ENCODE results near the gene KRTAP3-3.

Gene KRTAP3-3

DNA sequence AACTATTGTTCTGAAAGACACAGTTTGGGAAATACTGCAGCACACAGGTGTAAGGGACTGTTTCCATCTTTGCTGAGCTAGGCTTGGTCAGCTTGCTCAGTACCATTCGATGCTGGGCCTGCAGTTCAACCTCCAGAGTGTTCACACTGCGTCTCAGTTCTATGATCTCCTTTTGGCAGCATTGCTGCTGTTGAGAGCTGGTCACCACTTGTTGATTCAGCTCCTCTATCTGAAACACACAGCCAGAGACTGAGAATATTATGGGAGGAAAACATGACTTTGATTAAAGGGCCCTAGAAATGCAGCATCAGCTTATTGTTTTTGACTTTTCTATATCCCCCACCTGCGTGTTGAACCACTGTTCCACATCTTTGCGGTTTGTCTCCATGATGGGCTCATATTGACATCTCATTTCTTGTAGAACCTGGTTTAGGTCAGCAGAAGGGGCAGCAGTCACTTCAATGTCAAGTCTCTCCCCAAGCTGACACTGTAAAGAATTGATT lies 31.9 kb downstream of the KRTAP3-3 start:
- peak; percentile 63 for FAIRE-seq
- DNase-seq (ENCODE audit: insufficient read length, low spot score), result no peak

DNA sequence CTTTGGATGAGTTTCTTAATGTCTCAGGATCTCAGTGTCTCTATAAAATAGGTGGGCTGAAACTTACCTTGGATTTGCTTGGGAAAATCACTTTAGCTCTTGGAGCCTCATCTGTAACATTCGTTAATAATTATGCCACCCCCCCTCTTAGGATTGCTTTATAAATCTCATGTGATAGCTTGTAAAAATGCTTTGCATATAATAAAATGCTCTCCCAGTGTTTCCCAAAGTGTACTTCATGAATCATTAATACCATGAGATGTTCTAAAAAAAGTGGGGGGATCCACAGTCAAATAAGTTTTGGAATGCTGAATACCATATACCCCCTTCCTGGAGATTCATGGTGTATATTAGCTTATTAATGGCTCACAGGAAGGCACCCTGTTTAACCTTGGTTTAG lies 32.4 kb downstream of the KRTAP3-3 start:
- FAIRE-seq (no peak), DNase-seq (ENCODE audit: insufficient read length, low spot score) (no peak)

DNA sequence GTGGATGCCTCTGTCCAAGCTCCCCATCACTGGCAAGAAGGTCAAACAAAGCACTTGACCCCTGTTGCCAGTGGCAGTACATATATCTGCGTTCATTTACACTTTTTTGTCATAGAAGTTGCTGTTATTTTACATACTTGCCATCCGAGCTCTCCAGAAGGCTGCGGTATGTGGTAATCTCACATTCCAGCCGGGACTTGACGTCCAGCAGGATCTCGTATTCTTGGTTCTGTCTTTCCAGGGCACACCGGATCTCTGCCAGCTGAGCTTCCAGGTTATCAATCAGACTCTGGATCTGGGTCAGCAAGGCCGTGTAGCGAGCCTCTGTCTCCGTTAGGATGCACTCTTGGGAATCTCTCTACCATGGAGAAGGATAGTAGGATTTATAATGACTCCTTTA lies 33.8 kb downstream of the KRTAP3-3 start:
- DNase-seq (ENCODE audit: insufficient read length, low spot score) (no peak), FAIRE-seq (peak; percentile 36)

DNA sequence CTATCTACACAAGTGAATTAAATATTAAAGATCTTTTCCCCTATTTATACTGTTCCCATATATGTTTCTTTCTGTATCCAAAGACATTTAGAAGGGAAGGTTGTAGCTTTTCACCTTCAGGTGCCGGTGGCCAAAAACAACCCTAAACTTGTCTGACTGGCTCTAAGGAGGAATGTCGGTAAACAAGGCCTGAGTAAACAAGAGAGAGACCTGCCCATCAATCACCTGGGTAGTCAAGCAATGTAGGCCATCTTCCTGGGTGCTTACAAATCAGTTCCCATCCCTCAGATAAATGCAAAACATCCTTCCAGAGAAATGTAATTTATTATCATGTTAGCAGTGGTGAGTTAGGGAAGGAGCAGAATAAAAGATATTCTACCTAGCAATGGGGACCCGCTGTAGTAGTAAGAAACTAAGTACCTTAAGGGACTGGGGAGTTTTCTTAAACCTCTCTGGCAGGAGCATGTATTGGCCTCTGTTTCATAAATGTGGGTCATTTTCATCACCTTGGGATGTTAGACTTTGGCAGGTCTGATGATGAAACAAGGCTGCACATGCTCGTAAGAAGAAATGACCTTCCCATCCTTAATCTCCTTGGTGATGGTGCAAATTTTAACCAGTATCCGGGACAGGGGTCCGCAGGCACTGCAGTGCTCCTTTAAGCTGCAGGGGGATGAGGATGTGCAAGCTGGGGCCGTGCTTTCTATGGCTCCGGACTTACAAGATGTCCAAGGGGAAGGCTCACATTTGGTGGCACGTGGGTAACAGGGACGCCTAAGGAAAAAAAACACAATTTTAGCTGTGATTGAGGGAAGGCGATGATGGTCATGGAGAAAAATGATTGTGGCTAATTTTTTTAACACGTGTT lies 35.6 kb downstream of the KRTAP3-3 start:
- FAIRE-seq, result no peak
- no peak for DNase-seq (ENCODE audit: insufficient read length, low spot score)

DNA sequence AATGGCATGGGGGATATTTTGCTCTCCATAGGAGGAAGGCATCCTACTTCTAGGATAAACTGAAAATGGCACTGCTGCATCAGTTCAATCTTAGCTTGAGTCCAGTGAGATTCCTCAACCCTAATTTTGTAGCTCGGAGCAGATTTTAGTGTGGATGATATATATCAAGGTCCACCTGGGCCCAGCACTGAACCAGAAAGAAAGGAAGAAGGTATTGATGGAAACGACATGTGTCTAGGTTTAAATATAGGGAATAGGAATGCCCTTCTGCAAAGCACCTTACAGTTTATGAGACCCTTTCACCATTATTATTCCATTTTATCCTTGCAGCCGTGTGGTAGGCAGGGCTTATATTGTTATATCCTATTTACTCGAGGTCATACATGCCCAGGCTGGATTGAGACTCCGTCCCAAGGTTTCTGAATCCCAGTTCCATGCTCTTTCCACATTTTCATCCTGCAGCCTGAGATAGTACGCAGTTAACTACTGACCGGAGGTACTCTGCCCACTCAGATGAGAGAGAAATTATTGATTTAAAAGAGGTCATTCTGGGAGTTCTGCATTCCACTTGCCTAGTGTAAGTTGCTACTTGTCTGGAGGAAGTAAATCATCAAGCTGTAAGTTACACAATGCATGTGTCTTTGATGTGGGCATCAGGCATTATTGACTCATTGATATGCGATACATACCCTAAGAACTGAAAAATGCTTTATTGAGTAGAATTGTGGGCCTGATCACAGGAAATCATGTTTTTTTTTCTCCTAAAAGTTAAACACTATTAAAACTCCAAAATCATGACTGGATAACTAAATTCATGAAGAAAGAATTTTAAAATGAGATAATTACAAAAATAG lies 37.3 kb downstream of the KRTAP3-3 start:
- FAIRE-seq (peak; percentile 96), DNase-seq (ENCODE audit: insufficient read length, low spot score) (peak; percentile 83)

DNA sequence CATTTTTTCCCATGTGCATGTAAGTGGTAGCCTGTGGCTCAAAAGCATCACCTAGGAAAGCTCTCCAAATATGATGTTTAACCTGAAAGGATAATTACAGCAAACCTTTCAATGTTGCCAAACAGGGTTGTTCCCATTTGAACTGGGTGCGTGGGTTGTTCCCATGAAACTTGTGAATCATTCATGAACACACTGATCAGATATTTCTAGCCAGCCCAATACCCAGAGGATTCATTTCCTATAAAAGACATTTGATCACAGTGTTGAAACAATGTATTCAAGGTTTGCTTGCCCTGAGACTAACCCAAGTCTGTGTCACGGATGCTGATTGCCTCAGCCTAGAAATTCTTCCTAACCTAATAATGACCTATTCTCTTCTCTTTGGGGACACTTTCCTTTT lies 40.1 kb downstream of the KRTAP3-3 start:
- peak; percentile 43 for DNase-seq (ENCODE audit: insufficient read length, low spot score)
- FAIRE-seq, result peak; percentile 79

DNA sequence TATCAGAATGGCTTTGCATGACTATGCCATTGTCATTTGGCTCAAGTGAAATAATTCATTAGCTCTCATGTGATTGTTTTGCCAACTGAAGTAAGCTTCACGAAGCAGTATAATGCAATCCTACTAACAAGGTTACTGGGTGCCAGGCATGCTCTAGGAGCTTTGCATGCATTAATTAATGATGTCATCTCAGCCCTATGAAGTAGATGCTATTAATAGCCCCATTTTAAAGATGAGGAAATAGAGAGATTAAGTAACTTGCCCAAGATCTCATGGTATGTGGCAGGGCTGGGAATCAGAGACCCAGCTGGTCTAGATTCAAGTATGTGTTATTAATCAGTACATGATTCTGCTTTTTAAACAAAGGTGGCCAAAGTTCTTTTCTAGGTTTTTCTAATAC lies 41.3 kb downstream of the KRTAP3-3 start:
- DNase-seq (ENCODE audit: insufficient read length, low spot score) (no peak), FAIRE-seq (peak; percentile 26)

DNA sequence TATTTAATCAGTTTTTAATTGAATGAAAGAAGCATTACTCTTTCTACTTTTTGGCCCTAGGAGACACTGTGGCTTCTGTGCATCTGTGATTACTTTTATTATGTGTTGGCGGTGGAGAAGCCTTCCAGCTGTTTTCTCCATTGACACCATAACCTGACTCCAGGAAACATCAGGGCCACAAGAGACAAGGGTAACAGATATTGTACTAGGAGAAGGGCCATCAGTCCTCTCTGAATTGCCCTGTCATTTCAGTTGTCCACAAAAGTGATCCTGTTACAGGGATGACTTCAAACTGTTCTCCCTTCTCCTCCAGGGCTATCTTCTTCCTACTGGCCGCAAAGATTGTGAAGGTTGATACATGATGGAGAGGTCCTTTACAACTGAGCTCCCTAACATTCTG lies 41.8 kb downstream of the KRTAP3-3 start:
- FAIRE-seq (no peak), DNase-seq (ENCODE audit: insufficient read length, low spot score) (no peak)

DNA sequence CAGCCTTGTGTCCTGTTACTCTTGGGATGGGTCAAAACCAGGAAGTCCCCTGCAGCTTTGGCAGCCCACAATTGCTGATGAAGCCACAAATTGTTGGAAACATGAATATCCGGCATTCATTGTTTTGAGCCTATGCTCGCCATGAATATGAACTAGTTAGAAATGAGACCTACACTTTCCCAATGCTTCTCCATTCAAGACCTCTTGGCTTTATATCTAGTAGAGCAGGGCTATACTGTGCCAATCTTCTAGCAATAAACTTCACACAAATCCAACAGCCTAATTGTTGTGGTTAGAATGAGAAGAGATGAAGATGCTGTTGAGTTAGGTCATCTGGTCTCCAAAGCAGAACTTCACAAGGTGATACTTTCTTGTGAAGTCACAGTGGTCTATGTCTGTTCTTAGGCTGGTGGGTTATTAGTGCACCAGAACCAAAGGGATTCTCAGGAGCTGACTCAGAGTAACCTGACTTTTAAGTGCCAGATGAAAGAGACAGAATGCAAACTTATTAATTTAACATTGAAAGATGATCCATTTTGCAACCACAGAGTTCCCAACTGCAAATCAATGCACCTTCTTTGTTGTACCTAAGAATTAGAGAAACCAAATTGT lies 42.8 kb downstream of the KRTAP3-3 start:
- no peak for DNase-seq (ENCODE audit: insufficient read length, low spot score)
- peak; percentile 62 for FAIRE-seq

DNA sequence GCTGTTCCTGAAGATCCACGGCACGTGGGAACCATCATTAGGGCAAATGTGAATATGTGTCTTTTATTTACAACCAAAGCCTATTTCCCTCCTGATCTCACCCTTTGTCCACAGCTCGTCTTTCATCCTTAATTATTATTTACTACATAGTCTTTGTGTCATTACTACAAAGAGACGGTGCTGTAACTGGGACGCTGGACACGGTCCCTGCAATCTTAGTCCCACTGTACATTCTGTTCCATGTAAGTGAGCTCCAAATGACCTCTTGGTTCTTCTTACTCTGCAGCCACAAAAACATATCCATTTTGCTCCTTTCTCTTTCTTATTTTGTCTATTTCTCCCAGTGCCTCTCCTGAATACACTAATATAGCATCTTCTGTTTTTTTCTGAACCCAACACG lies 43.8 kb downstream of the KRTAP3-3 start:
- FAIRE-seq, result no peak
- DNase-seq (ENCODE audit: insufficient read length, low spot score), result no peak

DNA sequence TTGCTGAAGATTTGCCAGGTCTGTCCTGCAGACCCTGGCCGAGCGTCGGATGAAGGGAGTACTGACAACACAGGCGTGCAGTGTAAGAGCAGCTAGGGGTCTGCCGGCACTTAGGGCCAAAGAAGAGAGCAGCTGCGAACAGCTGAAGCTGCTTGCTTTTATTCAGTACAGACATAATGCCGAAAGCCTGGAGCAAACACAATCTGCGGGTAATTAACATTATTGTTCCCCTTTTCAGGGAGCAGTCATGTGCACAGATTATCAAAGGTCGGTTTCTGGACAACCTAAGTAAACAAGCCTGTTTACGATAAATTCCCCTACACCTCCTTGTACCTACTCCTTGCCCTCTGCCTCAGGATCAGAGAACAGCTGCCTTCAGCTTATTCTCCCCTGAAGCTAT lies 44.5 kb downstream of the KRTAP3-3 start:
- no peak for DNase-seq (ENCODE audit: insufficient read length, low spot score)
- peak; percentile 28 for FAIRE-seq

DNA sequence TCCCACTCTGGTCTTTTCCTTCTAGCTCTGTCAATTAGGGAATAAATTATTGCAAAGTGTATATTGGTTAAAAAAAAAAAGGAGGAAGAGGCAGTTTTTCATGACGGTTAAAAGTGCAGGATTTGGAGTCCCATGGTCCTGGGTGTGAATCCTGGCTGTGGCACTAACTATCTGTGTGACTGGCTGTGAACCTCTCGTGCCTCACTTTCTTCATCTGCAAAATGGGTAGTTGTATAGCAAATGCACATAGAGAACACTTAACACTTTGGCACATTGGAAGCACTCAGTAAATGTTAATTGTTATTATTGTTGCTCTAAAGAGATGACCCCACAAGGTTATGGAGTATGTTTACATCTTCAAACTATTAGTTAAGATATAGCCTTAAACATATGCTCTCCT lies 46.0 kb downstream of the KRTAP3-3 start:
- DNase-seq (ENCODE audit: insufficient read length, low spot score), result no peak
- no peak for FAIRE-seq

DNA sequence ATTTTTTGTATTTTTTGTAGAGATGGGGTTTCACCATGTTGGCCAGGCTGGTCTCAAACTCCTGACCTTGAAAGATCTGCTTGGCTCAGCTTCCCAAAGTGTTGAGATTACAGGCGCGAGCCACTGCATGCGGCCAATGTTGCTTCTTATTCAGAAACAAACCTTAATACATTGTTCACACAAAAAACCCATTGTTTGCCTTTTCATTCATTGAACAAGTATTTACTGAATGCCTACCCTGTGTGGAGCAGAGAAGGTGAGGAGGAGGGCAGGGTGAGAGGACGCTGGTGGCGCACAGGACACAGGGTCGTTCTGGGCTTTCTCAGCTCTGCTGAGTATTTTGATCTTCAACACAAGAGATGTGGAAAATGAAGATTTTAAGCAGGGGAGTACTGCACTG lies 48.5 kb downstream of the KRTAP3-3 start:
- no peak for FAIRE-seq

DNA sequence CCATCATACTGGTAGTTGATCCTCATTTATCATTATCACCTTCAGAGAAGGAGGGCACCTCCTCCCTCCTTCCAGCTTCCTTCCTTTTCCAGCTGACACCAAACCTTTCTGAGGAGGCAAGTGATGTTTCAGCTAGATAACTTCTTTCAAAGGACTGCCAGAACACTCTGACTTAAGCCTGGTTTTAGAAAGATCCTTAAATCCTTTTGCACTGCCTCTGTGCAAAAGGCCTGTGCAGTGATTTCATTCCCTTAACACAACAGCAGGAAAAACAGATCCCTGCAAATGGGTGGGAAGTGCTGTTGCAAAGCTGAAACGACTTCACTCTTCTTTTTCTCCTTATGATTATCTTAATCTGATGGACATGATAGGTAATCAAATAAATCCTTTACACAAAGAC lies 49.4 kb downstream of the KRTAP3-3 start:
- FAIRE-seq, result no peak

More for the DNA sequence above, 48.5 kb downstream of the KRTAP3-3 start:
- no peak for DNase-seq (ENCODE audit: insufficient read length, low spot score)

More for the DNA sequence above, 49.4 kb downstream of the KRTAP3-3 start:
- no peak for DNase-seq (ENCODE audit: insufficient read length, low spot score)

Data from HTR-8/SVneo (cell line).